ENCODE results near the gene LRRFIP2.

Gene LRRFIP2

GRCh38 chr3:37094636-37095035, 79.7 kb downstream of the LRRFIP2 start:
- Histone ChIP-seq H3K4me3 (ENCODE audit: low read length) (no peak overlapping the region), H3K36me3 (ENCODE audit: insufficient read depth, low read length) (peaks cover 6% of the 10 kb centered on the region), H3K9me3 (ENCODE audit: low read length) (no peaks in the 10 kb centered on the region), H2AFZ (ENCODE audit: low read depth, low read length) (no peak overlapping the region), H3K4me1 (ENCODE audit: insufficient read depth, low read length) (peaks cover 11% of the 10 kb centered on the region), H3K27me3 (ENCODE audit: insufficient read depth, low read length) (no peaks in the 10 kb centered on the region)

GRCh38 chr3:37093481-37093880, 80.9 kb downstream of the LRRFIP2 start:
- Histone ChIP-seq H2AFZ (ENCODE audit: low read depth, low read length) (no peak overlapping the region), H3K4me1 (ENCODE audit: insufficient read depth, low read length) (peaks cover 11% of the 10 kb centered on the region), H3K9me3 (ENCODE audit: low read length) (no peaks in the 10 kb centered on the region), H3K27me3 (ENCODE audit: insufficient read depth, low read length) (no peaks in the 10 kb centered on the region), H3K4me3 (ENCODE audit: low read length) (no peak overlapping the region), H3K36me3 (ENCODE audit: insufficient read depth, low read length) (peaks cover 6% of the 10 kb centered on the region)

GRCh38 chr3:37092484-37092883, 81.9 kb downstream of the LRRFIP2 start:
- Histone ChIP-seq H3K9me3 (ENCODE audit: low read length) (no peaks in the 10 kb centered on the region), H3K4me1 (ENCODE audit: insufficient read depth, low read length) (peaks cover 11% of the 10 kb centered on the region), H3K4me3 (ENCODE audit: low read length) (no peak overlapping the region), H3K27me3 (ENCODE audit: insufficient read depth, low read length) (no peaks in the 10 kb centered on the region), H3K36me3 (ENCODE audit: insufficient read depth, low read length) (peaks cover 8% of the 10 kb centered on the region), H2AFZ (ENCODE audit: low read depth, low read length) (no peak overlapping the region)

GRCh38 chr3:37087870-37088269, 86.5 kb downstream of the LRRFIP2 start:
- Histone ChIP-seq H3K36me3 (ENCODE audit: insufficient read depth, low read length) (peaks cover 12% of the 10 kb centered on the region), H2AFZ (ENCODE audit: low read depth, low read length) (no peak overlapping the region), H3K4me3 (ENCODE audit: low read length) (no peak overlapping the region), H3K27me3 (ENCODE audit: insufficient read depth, low read length) (no peaks in the 10 kb centered on the region), H3K4me1 (ENCODE audit: insufficient read depth, low read length) (no peaks in the 10 kb centered on the region), H3K9me3 (ENCODE audit: low read length) (no peaks in the 10 kb centered on the region)

- Histone ChIP-seq H3K9me3 (ENCODE audit: low read length) (no peaks in the 10 kb centered on the region), H3K36me3 (ENCODE audit: insufficient read depth, low read length) (peaks cover 12% of the 10 kb centered on the region), H3K4me1 (ENCODE audit: insufficient read depth, low read length) (no peaks in the 10 kb centered on the region)
These were observed 87.5 kb downstream of the LRRFIP2 start for GRCh38 chr3:37086918-37087317.

GRCh38 chr3:37082317-37082716, 92.1 kb downstream of the LRRFIP2 start:
- Histone ChIP-seq H2AFZ (ENCODE audit: low read depth, low read length) (no peak overlapping the region), H3K27me3 (ENCODE audit: insufficient read depth, low read length) (no peaks in the 10 kb centered on the region), H3K4me1 (ENCODE audit: insufficient read depth, low read length) (no peaks in the 10 kb centered on the region), H3K36me3 (ENCODE audit: insufficient read depth, low read length) (peaks cover 9% of the 10 kb centered on the region), H3K4me3 (ENCODE audit: low read length) (no peak overlapping the region), H3K9me3 (ENCODE audit: low read length) (no peaks in the 10 kb centered on the region)

More at GRCh38 chr3:37086918-37087317, 87.5 kb downstream of the LRRFIP2 start:
- Histone ChIP-seq H3K27me3 (ENCODE audit: insufficient read depth, low read length) (no peaks in the 10 kb centered on the region), H3K4me3 (ENCODE audit: low read length) (no peak overlapping the region), H2AFZ (ENCODE audit: low read depth, low read length) (no peak overlapping the region)

GRCh38 chr3:37075955-37076354, 98.4 kb downstream of the LRRFIP2 start:
- Histone ChIP-seq H3K4me3 (ENCODE audit: low read length) (no peak overlapping the region), H3K36me3 (ENCODE audit: insufficient read depth, low read length) (peaks cover 19% of the 10 kb centered on the region), H2AFZ (ENCODE audit: low read depth, low read length) (no peak overlapping the region), H3K4me1 (ENCODE audit: insufficient read depth, low read length) (no peaks in the 10 kb centered on the region), H3K27me3 (ENCODE audit: insufficient read depth, low read length) (no peaks in the 10 kb centered on the region), H3K9me3 (ENCODE audit: low read length) (no peaks in the 10 kb centered on the region)

- Histone ChIP-seq H3K9me3 (ENCODE audit: low read length) (no peaks in the 10 kb centered on the region), H3K36me3 (ENCODE audit: insufficient read depth, low read length) (peaks cover 19% of the 10 kb centered on the region), H3K27me3 (ENCODE audit: insufficient read depth, low read length) (no peaks in the 10 kb centered on the region), H3K4me3 (ENCODE audit: low read length) (no peak overlapping the region), H2AFZ (ENCODE audit: low read depth, low read length) (no peak overlapping the region), H3K4me1 (ENCODE audit: insufficient read depth, low read length) (no peaks in the 10 kb centered on the region)
These were observed 100.2 kb downstream of the LRRFIP2 start for GRCh38 chr3:37074178-37074577.

- H2AFZ ChIP-seq (ENCODE audit: low read depth, low read length), result no peak overlapping the region
- no peak overlapping the region for H3K4me3 ChIP-seq (ENCODE audit: low read length)
- no peaks in the 10 kb centered on the region for H3K9me3 ChIP-seq (ENCODE audit: low read length)
- H3K4me1 ChIP-seq (ENCODE audit: insufficient read depth, low read length), result no peaks in the 10 kb centered on the region
- H3K27me3 ChIP-seq (ENCODE audit: insufficient read depth, low read length), result no peaks in the 10 kb centered on the region
- H3K36me3 ChIP-seq (ENCODE audit: insufficient read depth, low read length), result peaks cover 21% of the 10 kb centered on the region
These were observed 101.5 kb downstream of the LRRFIP2 start for GRCh38 chr3:37072892-37073291.

GRCh38 chr3:37071921-37072320, 102.5 kb downstream of the LRRFIP2 start:
- Histone ChIP-seq H3K36me3 (ENCODE audit: insufficient read depth, low read length) (peaks cover 21% of the 10 kb centered on the region), H3K9me3 (ENCODE audit: low read length) (no peaks in the 10 kb centered on the region), H3K4me1 (ENCODE audit: insufficient read depth, low read length) (no peaks in the 10 kb centered on the region), H3K4me3 (ENCODE audit: low read length) (no peak overlapping the region), H2AFZ (ENCODE audit: low read depth, low read length) (no peak overlapping the region), H3K27me3 (ENCODE audit: insufficient read depth, low read length) (no peaks in the 10 kb centered on the region)

GRCh38 chr3:37068031-37068430, 106.4 kb downstream of the LRRFIP2 start:
- Histone ChIP-seq H3K27me3 (ENCODE audit: insufficient read depth, low read length) (no peaks in the 10 kb centered on the region), H3K4me3 (ENCODE audit: low read length) (no peak overlapping the region), H2AFZ (ENCODE audit: low read depth, low read length) (no peak overlapping the region), H3K4me1 (ENCODE audit: insufficient read depth, low read length) (no peaks in the 10 kb centered on the region), H3K9me3 (ENCODE audit: low read length) (no peaks in the 10 kb centered on the region), H3K36me3 (ENCODE audit: insufficient read depth, low read length) (peaks cover 33% of the 10 kb centered on the region)

- Histone ChIP-seq H3K9me3 (ENCODE audit: low read length) (no peaks in the 10 kb centered on the region), H3K27me3 (ENCODE audit: insufficient read depth, low read length) (no peaks in the 10 kb centered on the region), H3K4me3 (ENCODE audit: low read length) (no peak overlapping the region), H3K36me3 (ENCODE audit: insufficient read depth, low read length) (peaks cover 36% of the 10 kb centered on the region), H2AFZ (ENCODE audit: low read depth, low read length) (no peak overlapping the region), H3K4me1 (ENCODE audit: insufficient read depth, low read length) (no peaks in the 10 kb centered on the region)
These were observed 106.8 kb downstream of the LRRFIP2 start for GRCh38 chr3:37067577-37067976.

GRCh38 chr3:37064747-37065146, 109.6 kb downstream of the LRRFIP2 start:
- Histone ChIP-seq H3K9me3 (ENCODE audit: low read length) (no peaks in the 10 kb centered on the region), H3K4me1 (ENCODE audit: insufficient read depth, low read length) (no peaks in the 10 kb centered on the region), H3K36me3 (ENCODE audit: insufficient read depth, low read length) (peaks cover 47% of the 10 kb centered on the region), H3K27me3 (ENCODE audit: insufficient read depth, low read length) (no peaks in the 10 kb centered on the region), H3K4me3 (ENCODE audit: low read length) (no peak overlapping the region), H2AFZ (ENCODE audit: low read depth, low read length) (no peak overlapping the region)

GRCh38 chr3:37058117-37058516, 116.3 kb downstream of the LRRFIP2 start:
- Histone ChIP-seq H3K4me1 (ENCODE audit: insufficient read depth, low read length) (no peaks in the 10 kb centered on the region), H3K4me3 (ENCODE audit: low read length) (no peak overlapping the region), H3K36me3 (ENCODE audit: insufficient read depth, low read length) (peaks cover 63% of the 10 kb centered on the region), H2AFZ (ENCODE audit: low read depth, low read length) (no peak overlapping the region), H3K9me3 (ENCODE audit: low read length) (no peaks in the 10 kb centered on the region), H3K27me3 (ENCODE audit: insufficient read depth, low read length) (no peaks in the 10 kb centered on the region)

Data from neuron (in vitro differentiated cells).